Activated CD4-positive, alpha-beta memory T cell treated with anti-CD3 and anti-CD28 coated beads, Interleukin-2, amount 10 ng/mL, durations not matched to agents 7 days and 5 days (primary cell): ENCODE results near the gene TMSB15C. TPM values are rescaled to one million over a fixed set of nuclear protein-coding genes. Genes with fewer than 3 reads are reported as not detected.
A peak's percentile ranks its signal among the peaks of the same experiment; 100 is the strongest.
"Not testable (repeated sequence)": the region's sequence is repeated elsewhere in the genome, so short reads cannot be mapped to it uniquely, and the experiment has no call there.

Source experiments
- CTCF ChIA-PET: fragments of 350-600 bp; sonication (Branson Sonifier 250); formaldehyde crosslinking; loops from one replicate; lab custom pipeline; 2021; ENCODE audit warnings: antibody characterized with exemption, inconsistent platforms; lab: Charles Lee
- POLR2A ChIA-PET: fragments of 350-600 bp; sonication (Branson Sonifier 250); formaldehyde crosslinking; loops from one replicate; lab custom pipeline; 2021; ENCODE audit warnings: antibody characterized with exemption; lab: Charles Lee
- DNase-seq: peaks from one replicate; pipeline ENCODE4 v3.0.0-alpha.2; 2020
- H3K27ac Mint-ChIP-seq: one replicate; pipeline ENCODE4 v1.8.0; 2021; ENCODE audit warnings: mild to moderate bottlenecking, mixed read lengths
- H3K27me3 Mint-ChIP-seq: one replicate; pipeline ENCODE4 v1.8.0; 2021; ENCODE audit warnings: mixed read lengths
- H3K36me3 Mint-ChIP-seq: one replicate; pipeline ENCODE4 v1.8.0; 2021; ENCODE audit warnings: low read depth, mixed read lengths
- H3K4me1 Mint-ChIP-seq: one replicate; pipeline ENCODE4 v1.8.0; 2021; ENCODE audit warnings: mixed read lengths
- H3K4me3 Mint-ChIP-seq: one replicate; pipeline ENCODE4 v1.8.0; 2021; ENCODE audit warnings: mild to moderate bottlenecking, mixed read lengths
- H3K9me3 Mint-ChIP-seq: one replicate; pipeline ENCODE4 v1.8.0; 2021; ENCODE audit warnings: mixed read lengths
- total RNA-seq, 2 experiments: library from RNA; stranded (reverse); gene quantifications; one replicate each; pipeline ENCODE4 v1.2.3, GENCODE V29; 2021

The TMSB15C gene
- total RNA-seq, 2 experiments from 2014 or later, result 1.9 to 2.9 TPM

GRCh38 chrX:104098151-104098808 lies 22.2 kb upstream of the TMSB15C start:
- DNase-seq, result peak; percentile 36
- Mint-ChIP-seq H3K4me1 (peaks cover 2% of the 10 kb centered on the region), H3K9me3 (no peaks in the 10 kb centered on the region), H3K27me3 (no peaks in the 10 kb centered on the region), H3K36me3 (no peaks in the 10 kb centered on the region), H3K27ac (no peak overlapping the region), H3K4me3 (no peak overlapping the region)
- ChIA-PET CTCF (interaction anchor here (1.1 to 3.0 kb wide), 3 partner anchors 12 to 39 kb away, joined by 4 to 26 read pairs (median 26); partner anchors contain the start of gene ZCCHC18), POLR2A (no interaction called here)

GRCh38 chrX:104085919-104086318 lies 9.9 kb upstream of the TMSB15C start:
- Mint-ChIP-seq H3K27me3 (peaks cover under 1% of the 10 kb centered on the region), H3K27ac (no peak overlapping the region), H3K4me1 (no peaks in the 10 kb centered on the region), H3K4me3 (no peak overlapping the region), H3K36me3 (no peaks in the 10 kb centered on the region), H3K9me3 (no peaks in the 10 kb centered on the region)
- ChIA-PET CTCF (interaction anchor here (1.3 kb wide), 1 partner anchor 51 kb away, joined by 3 read pairs; no protein-coding TSS in a partner anchor), POLR2A (no interaction called here)
- DNase-seq, result no peak

- H3K4me1 Mint-ChIP-seq, result no peaks in the 10 kb centered on the region
- CTCF ChIA-PET, result interaction anchor here (1.3 kb wide), 1 partner anchor 52 kb away, joined by 3 read pairs; no protein-coding TSS in a partner anchor
- POLR2A ChIA-PET, result no interaction called here
- no peaks in the 10 kb centered on the region for H3K9me3 Mint-ChIP-seq
- no peak overlapping the region for H3K27ac Mint-ChIP-seq
- no peak for DNase-seq
- H3K4me3 Mint-ChIP-seq, result no peak overlapping the region
- no peaks in the 10 kb centered on the region for H3K36me3 Mint-ChIP-seq
- no peaks in the 10 kb centered on the region for H3K27me3 Mint-ChIP-seq
Observed at GRCh38 chrX:104085477-104085876, 9.4 kb upstream of the TMSB15C start.

- Mint-ChIP-seq H3K4me1 (no peaks in the 10 kb centered on the region), H3K36me3 (no peaks in the 10 kb centered on the region), H3K9me3 (no peaks in the 10 kb centered on the region), H3K4me3 (no peak overlapping the region), H3K27me3 (no peaks in the 10 kb centered on the region), H3K27ac (no peak overlapping the region)
- ChIA-PET CTCF (no interaction called here), POLR2A (no interaction called here)
- no peak for DNase-seq
Observed at GRCh38 chrX:104084534-104085277, 8.7 kb upstream of the TMSB15C start.

- ChIA-PET CTCF (no interaction called here), POLR2A (no interaction called here)
- Mint-ChIP-seq H3K4me1 (no peaks in the 10 kb centered on the region), H3K27me3 (no peaks in the 10 kb centered on the region), H3K27ac (no peak overlapping the region), H3K9me3 (no peaks in the 10 kb centered on the region), H3K4me3 (no peak overlapping the region), H3K36me3 (no peaks in the 10 kb centered on the region)
- no peak for DNase-seq
Observed at GRCh38 chrX:104084063-104084462, 8.0 kb upstream of the TMSB15C start.

GRCh38 chrX:104077854-104078253 lies 1.8 kb upstream of the TMSB15C start:
- H3K4me3 Mint-ChIP-seq, H3K9me3 Mint-ChIP-seq, H3K4me1 Mint-ChIP-seq, H3K36me3 Mint-ChIP-seq, H3K27me3 Mint-ChIP-seq, POLR2A ChIA-PET, H3K27ac Mint-ChIP-seq, DNase-seq, CTCF ChIA-PET: not testable (repeated sequence)

- H3K4me3 Mint-ChIP-seq, H3K4me1 Mint-ChIP-seq, H3K36me3 Mint-ChIP-seq, POLR2A ChIA-PET, H3K9me3 Mint-ChIP-seq, DNase-seq, H3K27ac Mint-ChIP-seq, CTCF ChIA-PET, H3K27me3 Mint-ChIP-seq: not testable (repeated sequence)
Observed at GRCh38 chrX:104062636-104063035, 13.4 kb downstream of the TMSB15C start.

GRCh38 chrX:104054956-104055355 lies 21.1 kb downstream of the TMSB15C start:
- H3K36me3 Mint-ChIP-seq, DNase-seq, H3K27ac Mint-ChIP-seq, H3K4me1 Mint-ChIP-seq, H3K4me3 Mint-ChIP-seq, CTCF ChIA-PET, H3K27me3 Mint-ChIP-seq, POLR2A ChIA-PET, H3K9me3 Mint-ChIP-seq: not testable (repeated sequence)

- H3K36me3 Mint-ChIP-seq, result no peaks in the 10 kb centered on the region
- no peak for DNase-seq
- ChIA-PET POLR2A (no interaction called here), CTCF (no interaction called here)
- H3K4me3 Mint-ChIP-seq, result no peak overlapping the region
- H3K27ac Mint-ChIP-seq, result no peak overlapping the region
- H3K27me3 Mint-ChIP-seq, result peaks cover 3% of the 10 kb centered on the region
- H3K9me3 Mint-ChIP-seq, result no peaks in the 10 kb centered on the region
- H3K4me1 Mint-ChIP-seq, result no peaks in the 10 kb centered on the region
Observed at GRCh38 chrX:104047171-104047570, 28.9 kb downstream of the TMSB15C start.

- DNase-seq, result no peak
- no peak overlapping the region for H3K27ac Mint-ChIP-seq
Observed at GRCh38 chrX:104045642-104046041, 30.4 kb downstream of the TMSB15C start.

GRCh38 chrX:104041003-104041402 lies 35.0 kb downstream of the TMSB15C start:
- Mint-ChIP-seq H3K27ac (no peak overlapping the region), H3K36me3 (no peaks in the 10 kb centered on the region), H3K4me1 (no peaks in the 10 kb centered on the region), H3K9me3 (no peaks in the 10 kb centered on the region), H3K4me3 (no peak overlapping the region), H3K27me3 (peaks cover 3% of the 10 kb centered on the region)
- DNase-seq, result no peak
- ChIA-PET CTCF (no interaction called here), POLR2A (no interaction called here)

More at GRCh38 chrX:104045642-104046041, 30.4 kb downstream of the TMSB15C start:
- Mint-ChIP-seq H3K36me3 (no peaks in the 10 kb centered on the region), H3K4me1 (no peaks in the 10 kb centered on the region), H3K4me3 (no peak overlapping the region), H3K9me3 (no peaks in the 10 kb centered on the region), H3K27me3 (peaks cover 3% of the 10 kb centered on the region)
- CTCF ChIA-PET, result no interaction called here
- POLR2A ChIA-PET, result no interaction called here

- no peak for DNase-seq
- Mint-ChIP-seq H3K9me3 (no peaks in the 10 kb centered on the region), H3K4me3 (no peak within 1 kb of the TSS), H3K27ac (no peak within 1 kb of the TSS), H3K27me3 (peaks cover 3% of the 10 kb centered on the region), H3K36me3 (no peaks in the 10 kb centered on the region), H3K4me1 (no peaks in the 10 kb centered on the region)
- ChIA-PET POLR2A (no interaction called here), CTCF (no interaction called here)
Observed at GRCh38 chrX:104039689-104040505, 36.1 kb downstream of the TMSB15C start, which contains the start of gene H2BW2. Gene H2BW2 (plus strand): TSS chrX:104039956. CDS start chrX:104039995, 39 bp downstream.
